Keratinocyte (primary cell): ENCODE measurements around the gene TCEA2.

Experiments
- EZH2 ChIP-seq: IDR thresholded peaks from one replicate; pipeline ENCODE4 v1.6.1; 2012; ENCODE audit warnings: inconsistent platforms, mild to moderate bottlenecking, low read length, moderate library complexity
- TF ChIP-seq, protein P1 (sequence below), 3 experiments: IDR thresholded peaks in 1 of 3; conservative IDR thresholded peaks in 1 of 3; optimal IDR thresholded peaks in 1 of 3; 2 replicates in 2 of 3; 3 replicates in 1 of 3; pipeline versions ENCODE3 to v1.5.1; 2011; ENCODE audit warnings: low read length in 3 of 3, mild to moderate bottlenecking in 3 of 3, moderate library complexity in 2 of 3, control low read depth in 1 of 3, inconsistent platforms in 1 of 3; ENCODE audit not compliant: insufficient read depth in 2 of 3; ENCODE audit errors: extremely low read depth in 1 of 3

DNA sequence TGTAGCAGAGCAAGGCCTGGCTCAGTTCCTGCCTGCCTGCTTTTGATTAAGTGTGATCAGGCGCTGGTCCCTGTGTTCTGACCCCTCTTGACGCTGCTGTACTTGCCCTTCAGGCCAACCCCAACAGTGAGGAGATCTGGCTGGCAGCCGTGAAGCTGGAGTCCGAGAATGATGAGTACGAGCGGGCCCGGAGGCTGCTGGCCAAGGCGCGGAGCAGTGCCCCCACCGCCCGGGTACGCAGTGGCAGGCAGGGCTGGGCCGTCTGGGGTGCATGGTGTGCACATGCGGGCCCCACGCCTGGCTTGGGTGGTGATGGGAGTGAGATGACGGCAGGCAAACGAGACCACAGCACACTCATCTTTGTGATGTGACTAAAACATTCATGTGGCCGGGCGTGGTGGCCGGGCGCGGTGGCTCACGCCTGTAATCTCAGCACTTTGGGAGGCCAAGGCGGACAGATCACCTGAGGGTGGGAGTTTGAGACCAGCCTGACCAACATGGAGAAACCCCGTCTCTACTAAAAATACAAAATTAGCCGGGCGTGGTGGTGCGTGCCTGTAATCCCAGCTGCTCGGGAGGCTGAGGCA lies 37.1 kb upstream of the TCEA2 start:
- TF ChIP-seq, protein P1, sequence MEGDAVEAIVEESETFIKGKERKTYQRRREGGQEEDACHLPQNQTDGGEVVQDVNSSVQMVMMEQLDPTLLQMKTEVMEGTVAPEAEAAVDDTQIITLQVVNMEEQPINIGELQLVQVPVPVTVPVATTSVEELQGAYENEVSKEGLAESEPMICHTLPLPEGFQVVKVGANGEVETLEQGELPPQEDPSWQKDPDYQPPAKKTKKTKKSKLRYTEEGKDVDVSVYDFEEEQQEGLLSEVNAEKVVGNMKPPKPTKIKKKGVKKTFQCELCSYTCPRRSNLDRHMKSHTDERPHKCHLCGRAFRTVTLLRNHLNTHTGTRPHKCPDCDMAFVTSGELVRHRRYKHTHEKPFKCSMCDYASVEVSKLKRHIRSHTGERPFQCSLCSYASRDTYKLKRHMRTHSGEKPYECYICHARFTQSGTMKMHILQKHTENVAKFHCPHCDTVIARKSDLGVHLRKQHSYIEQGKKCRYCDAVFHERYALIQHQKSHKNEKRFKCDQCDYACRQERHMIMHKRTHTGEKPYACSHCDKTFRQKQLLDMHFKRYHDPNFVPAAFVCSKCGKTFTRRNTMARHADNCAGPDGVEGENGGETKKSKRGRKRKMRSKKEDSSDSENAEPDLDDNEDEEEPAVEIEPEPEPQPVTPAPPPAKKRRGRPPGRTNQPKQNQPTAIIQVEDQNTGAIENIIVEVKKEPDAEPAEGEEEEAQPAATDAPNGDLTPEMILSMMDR (optimal IDR thresholded peaks at IDR 0.05 in 1 of 3, IDR thresholded peaks at IDR 0.05 in 1 of 3, conservative IDR thresholded peaks at IDR 0.05 in 1 of 3; ENCODE audit: extremely low read depth in 1 of 3, insufficient read depth in 2 of 3, low read length in 3 of 3) = no peak
- no peak for TF ChIP-seq EZH2
